Fibroblast of pulmonary artery (primary cell): Measurements from ENCODE around the gene GMIP.
A peak's percentile ranks its signal among the peaks of the same experiment; 100 is the strongest.

Experiments used
- DNase-seq: peaks from one replicate; pipeline ENCODE4 v3.0.0-alpha.2; 2010; ENCODE audit warnings: low read depth
- H3K4me3 ChIP-seq: replicated peaks from 2 replicates; pipeline ENCODE4 v1.5.1; 2011; ENCODE audit warnings: low read depth, mild to moderate bottlenecking, control low read depth, low read length, moderate library complexity
- CTCF ChIP-seq: IDR thresholded peaks from 2 replicates; pipeline ENCODE4 v1.5.1; 2011; ENCODE audit warnings: mild to moderate bottlenecking, control low read depth, low read length, inconsistent platforms; ENCODE audit errors: missing control alignments

The GMIP gene

GRCh38 chr19:19627621-19628500 lies 15.6 kb downstream of the GMIP start, which contains the start of gene LPAR2:
Gene LPAR2, minus strand, starts transcription at chr19:19628220. Its CDS starts 945 bp downstream, at chr19:19627275.
- TF ChIP-seq CTCF = no peak
- DNase-seq = no peak
- H3K4me3 ChIP-seq = peak within 1 kb of the TSS; percentile 40

DNA sequence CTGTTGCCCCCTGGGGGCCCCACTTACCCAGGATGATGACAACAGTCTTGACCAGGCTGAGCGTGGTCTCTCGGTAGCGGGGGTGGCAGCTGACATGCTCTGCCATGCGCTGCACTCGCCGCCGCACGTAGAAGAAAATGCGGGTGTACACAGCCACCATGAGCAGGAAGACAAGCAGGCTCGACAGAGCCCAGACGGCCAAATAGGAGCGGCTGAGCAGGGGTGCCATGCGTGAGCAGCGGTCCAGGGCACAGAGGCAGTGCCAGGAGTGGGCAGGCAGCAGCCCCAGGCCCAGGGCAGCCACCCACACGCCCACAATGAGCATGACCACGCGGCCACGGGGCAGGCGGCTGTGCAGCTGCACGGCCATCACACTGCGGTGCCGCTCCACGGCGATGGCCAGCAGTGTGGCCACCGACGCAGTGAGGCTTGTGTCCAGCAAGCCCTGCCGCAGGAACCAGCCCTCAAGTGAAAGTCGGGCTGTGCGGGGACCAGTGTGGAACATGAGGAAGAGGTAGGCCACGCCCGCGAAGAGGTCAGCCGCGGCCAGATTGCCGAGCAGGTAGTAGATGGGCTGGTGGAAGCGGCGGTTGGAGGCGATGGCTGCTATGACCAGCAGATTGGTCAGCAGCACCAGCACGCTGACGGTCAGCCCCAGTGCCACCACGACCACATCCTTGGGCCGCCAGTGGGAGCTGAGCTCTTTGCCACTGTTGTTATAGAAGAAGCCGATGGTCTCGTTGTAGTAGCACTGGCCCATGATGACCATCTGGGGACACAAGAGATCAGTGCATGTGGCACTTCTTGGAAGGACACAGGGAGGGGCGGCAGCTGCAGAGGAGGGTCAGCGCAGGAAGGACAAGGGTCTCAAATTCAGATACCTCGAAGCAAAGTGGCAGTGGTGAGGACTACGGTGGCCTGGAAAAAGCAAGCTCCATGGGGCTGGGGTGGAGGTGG lies 16.7 kb downstream of the GMIP start:
- no peak for TF ChIP-seq CTCF
- no peak for DNase-seq
- H3K4me3 ChIP-seq = no peak overlapping the region

DNA sequence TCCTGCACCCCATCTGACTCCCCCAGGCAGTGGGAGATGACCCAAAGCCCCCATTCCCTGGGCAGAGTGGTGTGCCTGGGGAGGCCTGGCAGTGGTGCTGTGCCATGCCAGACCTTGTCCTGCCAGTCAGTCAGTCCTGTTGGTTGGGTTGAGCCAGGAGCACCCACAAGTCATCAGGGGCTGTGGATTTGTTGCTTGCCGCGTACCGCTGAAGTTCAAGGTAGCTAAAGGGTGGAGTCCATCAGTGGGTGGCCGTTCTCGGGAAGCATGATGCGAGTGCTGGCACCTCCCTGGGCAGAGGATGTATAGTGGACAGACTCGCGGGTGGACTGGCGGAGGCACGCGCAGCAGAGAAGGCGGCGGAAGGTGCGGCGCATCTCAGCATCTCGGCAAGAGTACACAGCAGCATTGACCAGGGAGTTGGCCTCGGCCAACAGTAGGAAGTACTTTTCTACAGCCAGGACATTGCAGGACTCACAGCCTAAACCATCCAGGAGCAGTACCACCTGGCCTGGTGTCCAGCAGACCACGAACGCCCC lies 19.4 kb downstream of the GMIP start:
- no peak for TF ChIP-seq CTCF
- H3K4me3 ChIP-seq = no peak overlapping the region
- DNase-seq = no peak

- no peak overlapping the region for H3K4me3 ChIP-seq
- no peak for DNase-seq
- no peak for TF ChIP-seq CTCF
Measured at GRCh38 chr19:19623383-19623782, 20.1 kb downstream of the GMIP start.

- no peak for DNase-seq
Measured at GRCh38 chr19:19619849-19620210, 23.6 kb downstream of the GMIP start.

More at GRCh38 chr19:19619849-19620210, 23.6 kb downstream of the GMIP start:
- no peak overlapping the region for H3K4me3 ChIP-seq
- TF ChIP-seq CTCF = no peak
